CD14-positive monocyte (primary cell): ENCODE results near the gene ST6GALNAC3. TPM values are rescaled to one million over a fixed set of nuclear protein-coding genes. Genes with fewer than 3 reads are reported as not detected.

Experiments
- DNase-seq, 3 donors: peaks; one replicate each; pipeline ENCODE4 v3.0.0-alpha.2; 2011 to 2022
- H2AFZ ChIP-seq: 2 replicates; pipeline ENCODE4 v1.6.0; 2012; ENCODE audit warnings: mild to moderate bottlenecking, low read depth, low read length, inconsistent platforms; ENCODE audit not compliant: insufficient read depth, poor library complexity, severe bottlenecking
- H3K27ac ChIP-seq, 2 donors: 1 replicate in 1 of 2; 2 replicates in 1 of 2; pipeline ENCODE4 v1.5.1; 2012 to 2013; ENCODE audit warnings: low read length in 2 of 2, control low read depth in 1 of 2, inconsistent platforms in 1 of 2, low read depth in 1 of 2, mild to moderate bottlenecking in 1 of 2
- H3K27me3 ChIP-seq, 2 donors: one replicate each; pipeline versions ENCODE4 v1.6.0 to v1.6.1; 2011 to 2013; ENCODE audit warnings: low read length in 2 of 2; ENCODE audit not compliant: control insufficient read depth in 2 of 2, insufficient read depth in 2 of 2
- H3K36me3 ChIP-seq, 2 donors: replicated peaks in 1 of 2; 1 replicate in 1 of 2; 2 replicates in 1 of 2; pipeline versions ENCODE4 v1.5.1 to v1.6.1; 2012 to 2013; ENCODE audit warnings: low read length in 2 of 2, control low read depth in 1 of 2, inconsistent platforms in 1 of 2, mild to moderate bottlenecking in 1 of 2; ENCODE audit not compliant: insufficient read depth in 2 of 2, control insufficient read depth in 1 of 2
- H3K4me1 ChIP-seq, 2 donors: 1 replicate in 1 of 2; 2 replicates in 1 of 2; pipeline versions ENCODE4 v1.5.1 to v1.6.1; 2012 to 2013; ENCODE audit warnings: low read length in 2 of 2, control low read depth in 1 of 2, inconsistent platforms in 1 of 2, mild to moderate bottlenecking in 1 of 2, moderate library complexity in 1 of 2; ENCODE audit not compliant: insufficient read depth in 2 of 2, control insufficient read depth in 1 of 2
- H3K4me2 ChIP-seq: replicated peaks from 2 replicates; pipeline ENCODE3; 2012; ENCODE audit warnings: low read length, moderate library complexity, mild to moderate bottlenecking; ENCODE audit not compliant: poor library complexity, severe bottlenecking; ENCODE audit errors: extremely low read depth
- H3K4me3 ChIP-seq, 3 experiments: fragments of 200-600 bp in 1 of 3; sonication (generic) in 1 of 3; replicated peaks in 1 of 3; 1 replicate in 2 of 3; 2 replicates in 1 of 3; pipeline ENCODE4 v1.5.1; 2011 to 2013; ENCODE audit warnings: low read length in 3 of 3, mild to moderate bottlenecking in 3 of 3, control low read depth in 2 of 3, low read depth in 2 of 3, inconsistent platforms in 1 of 3, moderate library complexity in 1 of 3
- H3K79me2 ChIP-seq: 2 replicates; pipeline ENCODE4 v1.6.0; 2012; ENCODE audit warnings: mild to moderate bottlenecking, control low read depth, inconsistent platforms, low read length, moderate library complexity; ENCODE audit not compliant: insufficient read depth
- H3K9ac ChIP-seq: 2 replicates; pipeline ENCODE4 v1.6.0; 2017; ENCODE audit warnings: low read length, mild to moderate bottlenecking; ENCODE audit not compliant: insufficient read depth, poor library complexity, severe bottlenecking
- H3K9me3 ChIP-seq, 2 donors: replicated peaks in 1 of 2; 1 replicate in 1 of 2; 2 replicates in 1 of 2; pipeline versions ENCODE4 v1.5.1 to v1.6.1; 2012 to 2013; ENCODE audit warnings: low read length in 2 of 2, control low read depth in 1 of 2; ENCODE audit not compliant: control insufficient read depth in 1 of 2, insufficient read depth in 1 of 2
- H4K20me1 ChIP-seq: 2 replicates; pipeline ENCODE4 v1.6.0; 2012; ENCODE audit warnings: mild to moderate bottlenecking, low read length, control low read depth, moderate library complexity; ENCODE audit not compliant: insufficient read depth
- H3K27ac Mint-ChIP-seq, 7 donors: one replicate each; pipeline ENCODE4 v1.8.0; 2020; ENCODE audit warnings: mild to moderate bottlenecking in 7 of 7, mixed read lengths in 7 of 7, moderate library complexity in 6 of 7, inconsistent platforms in 2 of 7
- H3K27me3 Mint-ChIP-seq, 3 donors: one replicate each; pipeline ENCODE4 v1.8.0; 2021 to 2022; ENCODE audit warnings: low read depth in 3 of 3, mild to moderate bottlenecking in 3 of 3, mixed read lengths in 3 of 3, moderate library complexity in 3 of 3, inconsistent platforms in 1 of 3
- H3K36me3 Mint-ChIP-seq, 2 donors: one replicate each; pipeline ENCODE4 v1.8.0; 2020; ENCODE audit warnings: mixed read lengths in 2 of 2, inconsistent platforms in 1 of 2, mild to moderate bottlenecking in 1 of 2
- H3K4me1 Mint-ChIP-seq: one replicate; pipeline ENCODE4 v1.8.0; 2020; ENCODE audit warnings: mild to moderate bottlenecking, mixed read lengths
- H3K4me3 Mint-ChIP-seq, 2 donors: one replicate each; pipeline ENCODE4 v1.8.0; 2020; ENCODE audit warnings: mild to moderate bottlenecking in 2 of 2, mixed read lengths in 2 of 2, moderate library complexity in 1 of 2
- H3K9me3 Mint-ChIP-seq, 7 donors: one replicate each; pipeline ENCODE4 v1.8.0; 2020 to 2022; ENCODE audit warnings: mixed read lengths in 7 of 7, mild to moderate bottlenecking in 6 of 7, moderate library complexity in 6 of 7, inconsistent platforms in 2 of 7
- CTCF ChIP-seq: fragments of 200-600 bp; IDR thresholded peaks from one replicate; pipeline ENCODE4 v1.8.0; 2022; ENCODE audit warnings: antibody characterized with exemption, mild to moderate bottlenecking
- WGBS: methylation state at CpG from one replicate; pipeline ENCODE4 v1.1.5; 2013; ENCODE audit warnings: missing lambda C conversion rate; ENCODE audit not compliant: insufficient coverage; 5-methylcytosine and 5-hydroxymethylcytosine counted together
- intact Hi-C, 2 donors: fragments of 100-400 bp; cut with micrococcal nuclease; formaldehyde crosslinking; loops; one replicate each; pipeline versions ENCODE4 v1.15.0 to v1.15.1; 2023
- polyA plus RNA-seq, 3 donors: library from polyadenylated mRNA; depleted of rRNA in 1 of 3; unstranded in 2 of 3; stranded (reverse) in 1 of 3; fragments of 300-500 nt in 2 of 3; fragments of >200 nt in 1 of 3; fragmentation: Illumina TruSeq in 2 of 3; gene quantifications; 1 replicate in 2 of 3; 2 replicates in 1 of 3; pipeline ENCODE4 v1.2.3, GENCODE V29; 2012 to 2021

The ST6GALNAC3 gene
- polyA plus RNA-seq, 3 donors, result 6.5 to 9.2 (median 7.6) TPM

GRCh38 chr1:76496871-76497270 is 422.3 kb downstream of the ST6GALNAC3 start:
- no peak overlapping the region for H3K4me2 ChIP-seq
- H3K4me3 ChIP-seq, result no peak overlapping the region
- H3K4me3 Mint-ChIP-seq, result no peak overlapping the region
- no peaks in the 10 kb centered on the region for H3K9me3 ChIP-seq
- H3K36me3 ChIP-seq, result no peaks in the 10 kb centered on the region
- H3K27me3 ChIP-seq, result no peaks in the 10 kb centered on the region
- peaks cover 0 to 2% (median 1%) of the 10 kb centered on the region in 7 donors for H3K9me3 Mint-ChIP-seq
- H3K4me1 Mint-ChIP-seq, result peaks cover 4% of the 10 kb centered on the region
- H3K36me3 Mint-ChIP-seq, result no peaks in the 10 kb centered on the region
- H3K27me3 Mint-ChIP-seq, result peaks cover 0 to 2% (median 0%) of the 10 kb centered on the region in 3 donors
- H3K27ac Mint-ChIP-seq, result no peak overlapping the region
- H3K9ac ChIP-seq, result no peak overlapping the region
- WGBS, result 20% methylated on average over 1 of the region's 3 CpGs
- no peak for TF ChIP-seq CTCF
- DNase-seq, result no peak
- no peak overlapping the region for H3K27ac ChIP-seq
- H3K4me1 ChIP-seq, result no peaks in the 10 kb centered on the region
- H2AFZ ChIP-seq, result no peak overlapping the region
- no peaks in the 10 kb centered on the region for H3K79me2 ChIP-seq
- intact Hi-C loops, result no loop called here
- no peaks in the 10 kb centered on the region for H4K20me1 ChIP-seq

- H3K27ac Mint-ChIP-seq, result no peak overlapping the region
- no peak for DNase-seq
- Histone ChIP-seq H3K4me1 (no peaks in the 10 kb centered on the region), H3K4me3 (no peak overlapping the region), H3K27me3 (no peaks in the 10 kb centered on the region), H3K4me2 (no peak overlapping the region), H3K27ac (no peak overlapping the region), H4K20me1 (no peaks in the 10 kb centered on the region), H3K9me3 (no peaks in the 10 kb centered on the region), H2AFZ (no peak overlapping the region), H3K9ac (no peak overlapping the region), H3K79me2 (no peaks in the 10 kb centered on the region), H3K36me3 (no peaks in the 10 kb centered on the region)
- no peaks in the 10 kb centered on the region for H3K36me3 Mint-ChIP-seq
- H3K9me3 Mint-ChIP-seq, result peaks cover 0 to 2% (median 0%) of the 10 kb centered on the region in 7 donors
- intact Hi-C loops, result no loop called here
- peaks cover 4% of the 10 kb centered on the region for H3K4me1 Mint-ChIP-seq
- no peak for TF ChIP-seq CTCF
- H3K4me3 Mint-ChIP-seq, result no peak overlapping the region
- H3K27me3 Mint-ChIP-seq, result peaks cover 0 to 2% (median 0%) of the 10 kb centered on the region in 3 donors
Measured at GRCh38 chr1:76500116-76500515, 425.6 kb downstream of the ST6GALNAC3 start.
